Left ventricle myocardium inferior (tissue), 1 donor: Measurements from ENCODE around the gene TNS3. TPM values are rescaled to one million over a fixed set of nuclear protein-coding genes. Genes with fewer than 3 reads are reported as not detected.
"Not testable (repeated sequence)": the region's sequence is repeated elsewhere in the genome, so short reads cannot be mapped to it uniquely, and the experiment has no call there.

Source experiments
- DNase-seq: peaks from one replicate; pipeline ENCODE4 v3.0.0-alpha.2; 2020
- H3K27ac ChIP-seq: fragments of 200-600 bp; replicated peaks from 2 replicates; pipeline ENCODE4 v1.8.0; 2021
- H3K27me3 ChIP-seq: fragments of 200-600 bp; 2 replicates; pipeline ENCODE4 v1.8.0; 2021; ENCODE audit warnings: low read depth
- H3K36me3 ChIP-seq: fragments of 200-600 bp; 2 replicates; pipeline ENCODE4 v1.8.0; 2021
- H3K4me1 ChIP-seq: fragments of 200-600 bp; 2 replicates; pipeline ENCODE4 v1.8.0; 2021
- H3K4me3 ChIP-seq: fragments of 200-600 bp; 2 replicates; pipeline ENCODE4 v1.8.0; 2021; ENCODE audit warnings: mild to moderate bottlenecking, moderate library complexity
- H3K9me3 ChIP-seq: fragments of 200-600 bp; replicated peaks from 2 replicates; pipeline ENCODE4 v1.8.0; 2021
- CTCF ChIP-seq: fragments of 200-600 bp; IDR thresholded peaks from 2 replicates; pipeline ENCODE4 v1.8.0; 2021; ENCODE audit warnings: antibody characterized with exemption, mild to moderate bottlenecking, borderline replicate concordance
- intact Hi-C: fragments of 100-400 bp; cut with micrococcal nuclease; formaldehyde crosslinking; loops from one replicate; pipeline ENCODE4 v1.11.0; 2022
- total RNA-seq: library from RNA; stranded (reverse); fragmentation: NEBNext Ultra II Directional; extraction: Animal tissue kit (Norgen Biotek cat#: 25700); gene quantifications from one replicate; pipeline ENCODE4 v1.2.1, GENCODE V29; 2021
- donor health status: DM: no; HTN: yes; CAD: no; lungs with severe emphysema.

The TNS3 gene
- total RNA-seq, 1 donor from 2014 or later: 40.6 TPM

- H3K36me3 ChIP-seq: no peaks in the 10 kb centered on the region
- DNase-seq: no peak
- peaks cover 13% of the 10 kb centered on the region for H3K9me3 ChIP-seq
- H3K4me3 ChIP-seq: no peak overlapping the region
- H3K27me3 ChIP-seq: no peaks in the 10 kb centered on the region
- no peaks in the 10 kb centered on the region for H3K4me1 ChIP-seq
- intact Hi-C loops: no loop called here
- H3K27ac ChIP-seq: no peak overlapping the region
- no peak for TF ChIP-seq CTCF
These were observed 10.0 kb upstream of the TNS3 start for GRCh38 chr7:47591655-47592572.

DNA sequence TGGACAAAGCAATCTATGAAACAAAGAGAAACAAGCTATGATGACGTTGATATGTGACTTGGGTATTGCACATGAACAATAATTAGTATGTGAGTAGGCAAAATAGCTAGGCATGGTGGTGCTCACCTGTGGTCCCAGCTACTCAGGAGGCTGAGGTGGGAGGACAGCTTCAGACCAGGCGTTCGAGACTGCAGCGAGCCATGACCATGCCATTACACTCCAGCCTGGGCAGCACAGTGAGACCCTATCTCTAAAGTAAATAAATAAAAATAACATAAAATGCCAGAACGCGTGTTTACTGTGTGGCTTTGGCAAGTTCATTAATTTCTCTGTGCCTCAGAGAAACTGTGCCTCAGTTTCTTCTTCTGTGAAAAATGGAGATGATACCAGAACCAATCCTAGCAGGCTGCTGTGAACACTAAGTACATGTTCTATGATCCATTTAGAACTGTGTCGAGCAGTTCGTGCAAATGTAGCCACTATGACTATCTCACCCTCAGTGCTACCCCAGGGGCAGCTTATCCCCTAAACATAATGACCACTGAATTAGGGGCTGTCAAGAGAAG lies 9.3 kb upstream of the TNS3 start:
- Histone ChIP-seq H3K27ac (no peak overlapping the region), H3K9me3 (peaks cover 6% of the 10 kb centered on the region), H3K4me3 (no peak overlapping the region), H3K27me3 (no peaks in the 10 kb centered on the region), H3K4me1 (no peaks in the 10 kb centered on the region), H3K36me3 (no peaks in the 10 kb centered on the region)
- intact Hi-C loops: no loop called here
- no peak for DNase-seq
- no peak for TF ChIP-seq CTCF

DNA sequence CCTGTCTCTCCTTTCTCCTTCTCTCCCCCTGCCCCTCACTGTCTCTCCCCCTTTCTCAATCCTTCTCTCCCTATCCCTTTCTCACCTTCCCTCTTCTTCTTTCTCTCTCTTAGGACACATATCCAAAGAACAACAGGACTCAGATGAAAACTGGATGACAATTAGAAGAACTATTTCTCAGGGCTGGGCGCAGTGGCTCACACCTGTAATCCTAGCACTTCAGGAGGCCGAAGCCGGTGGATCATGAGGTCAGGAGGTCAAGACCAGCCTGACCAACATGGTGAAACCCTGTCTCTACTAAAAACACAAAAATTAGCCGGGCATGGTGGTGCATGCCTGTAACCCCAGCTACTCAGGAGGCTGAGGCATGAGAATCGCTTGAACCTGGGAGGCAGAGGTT lies 8.3 kb upstream of the TNS3 start:
- DNase-seq, H3K9me3 ChIP-seq, H3K36me3 ChIP-seq, H3K27me3 ChIP-seq, H3K27ac ChIP-seq, H3K4me1 ChIP-seq, H3K4me3 ChIP-seq, intact Hi-C loops: not testable (repeated sequence)

GRCh38 chr7:47588704-47589225 lies 6.9 kb upstream of the TNS3 start:
- intact Hi-C loops: no loop called here
- Histone ChIP-seq H3K36me3 (no peaks in the 10 kb centered on the region), H3K27ac (no peak overlapping the region), H3K9me3 (no peaks in the 10 kb centered on the region), H3K27me3 (no peaks in the 10 kb centered on the region), H3K4me3 (no peak overlapping the region), H3K4me1 (no peaks in the 10 kb centered on the region)
- no peak for TF ChIP-seq CTCF
- no peak for DNase-seq

- no peaks in the 10 kb centered on the region for H3K36me3 ChIP-seq
- no peaks in the 10 kb centered on the region for H3K27me3 ChIP-seq
- no peak overlapping the region for H3K4me3 ChIP-seq
- peaks cover under 1% of the 10 kb centered on the region for H3K4me1 ChIP-seq
- no peak for DNase-seq
- H3K9me3 ChIP-seq: no peaks in the 10 kb centered on the region
- intact Hi-C loops: no loop called here
- TF ChIP-seq CTCF: no peak
- no peak overlapping the region for H3K27ac ChIP-seq
These were observed 6.1 kb upstream of the TNS3 start for GRCh38 chr7:47587976-47588375.

- Histone ChIP-seq H3K27me3 (no peaks in the 10 kb centered on the region), H3K4me3 (no peak overlapping the region), H3K36me3 (no peaks in the 10 kb centered on the region), H3K27ac (no peak overlapping the region), H3K4me1 (peaks cover 5% of the 10 kb centered on the region), H3K9me3 (no peaks in the 10 kb centered on the region)
- no peak for TF ChIP-seq CTCF
- no peak for DNase-seq
- intact Hi-C loops: no loop called here
These were observed 5.4 kb upstream of the TNS3 start for GRCh38 chr7:47587351-47587750.
